GM12878 (cell line): ENCODE measurements around the gene CCR8.

Experiments used
- BRCA1 ChIP-seq: IDR thresholded peaks from 2 replicates; pipeline ENCODE4 v1.6.1; 2011; ENCODE audit warnings: low read depth, low read length, improper control_type of control experiment
- CEBPB ChIP-seq, 2 experiments: fragments of 150-350 bp in 1 of 2; IDR thresholded peaks; 2 replicates each; pipeline ENCODE4 v1.6.1; 2012 to 2014; ENCODE audit warnings: low read depth in 2 of 2, low read length in 2 of 2, borderline replicate concordance in 1 of 2, inconsistent platforms in 1 of 2
- CHD2 ChIP-seq: IDR thresholded peaks from 2 replicates; pipeline ENCODE4 v1.6.1; 2011; ENCODE audit warnings: low read depth, low read length, improper control_type of control experiment, borderline replicate concordance
- JUND ChIP-seq: IDR thresholded peaks from 2 replicates; pipeline ENCODE4 v1.6.1; 2012; ENCODE audit warnings: low read depth, mild to moderate bottlenecking, low read length, improper control_type of control experiment, moderate library complexity
- MYC ChIP-seq: IDR thresholded peaks from 2 replicates; pipeline ENCODE4 v1.6.1; 2011; ENCODE audit warnings: mild to moderate bottlenecking, low read length, moderate library complexity, inconsistent platforms; ENCODE audit not compliant: insufficient read depth, insufficient replicate concordance, insufficient read length, severe bottlenecking
- NKRF ChIP-seq: fragments of 450-650 bp; conservative IDR thresholded peaks from 2 replicates; pipeline ENCODE4 v1.6.1; 2017; ENCODE audit warnings: mild to moderate bottlenecking, moderate library complexity
- POLR2AphosphoS5 ChIP-seq: IDR thresholded peaks from 2 replicates; pipeline ENCODE4 v1.6.1; 2011; ENCODE audit warnings: mild to moderate bottlenecking, low read length, inconsistent platforms
- SIN3A ChIP-seq: IDR thresholded peaks from 2 replicates; pipeline ENCODE4 v1.6.1; 2012; ENCODE audit warnings: low read depth, low read length, improper control_type of control experiment
- TCF7 ChIP-seq: IDR thresholded peaks from 2 replicates; pipeline ENCODE4 v1.6.1; 2014; ENCODE audit warnings: antibody characterized with exemption, borderline replicate concordance
- ZBED1 ChIP-seq: IDR thresholded peaks from 2 replicates; pipeline ENCODE4 v1.6.1; 2016; ENCODE audit warnings: borderline replicate concordance
- TF ChIP-seq, protein P1 (sequence below): IDR thresholded peaks from 2 replicates; pipeline ENCODE4 v1.6.1; 2012; ENCODE audit warnings: mild to moderate bottlenecking, low read depth, low read length
- TF ChIP-seq, protein P2 (sequence below): fragments of 450-650 bp; IDR thresholded peaks from 2 replicates; pipeline ENCODE4 v1.6.1; 2017; ENCODE audit warnings: mild to moderate bottlenecking, moderate library complexity

GRCh38 chr3:39349080-39349479, 19.6 kb downstream of the CCR8 start:
- TF ChIP-seq, protein P1, sequence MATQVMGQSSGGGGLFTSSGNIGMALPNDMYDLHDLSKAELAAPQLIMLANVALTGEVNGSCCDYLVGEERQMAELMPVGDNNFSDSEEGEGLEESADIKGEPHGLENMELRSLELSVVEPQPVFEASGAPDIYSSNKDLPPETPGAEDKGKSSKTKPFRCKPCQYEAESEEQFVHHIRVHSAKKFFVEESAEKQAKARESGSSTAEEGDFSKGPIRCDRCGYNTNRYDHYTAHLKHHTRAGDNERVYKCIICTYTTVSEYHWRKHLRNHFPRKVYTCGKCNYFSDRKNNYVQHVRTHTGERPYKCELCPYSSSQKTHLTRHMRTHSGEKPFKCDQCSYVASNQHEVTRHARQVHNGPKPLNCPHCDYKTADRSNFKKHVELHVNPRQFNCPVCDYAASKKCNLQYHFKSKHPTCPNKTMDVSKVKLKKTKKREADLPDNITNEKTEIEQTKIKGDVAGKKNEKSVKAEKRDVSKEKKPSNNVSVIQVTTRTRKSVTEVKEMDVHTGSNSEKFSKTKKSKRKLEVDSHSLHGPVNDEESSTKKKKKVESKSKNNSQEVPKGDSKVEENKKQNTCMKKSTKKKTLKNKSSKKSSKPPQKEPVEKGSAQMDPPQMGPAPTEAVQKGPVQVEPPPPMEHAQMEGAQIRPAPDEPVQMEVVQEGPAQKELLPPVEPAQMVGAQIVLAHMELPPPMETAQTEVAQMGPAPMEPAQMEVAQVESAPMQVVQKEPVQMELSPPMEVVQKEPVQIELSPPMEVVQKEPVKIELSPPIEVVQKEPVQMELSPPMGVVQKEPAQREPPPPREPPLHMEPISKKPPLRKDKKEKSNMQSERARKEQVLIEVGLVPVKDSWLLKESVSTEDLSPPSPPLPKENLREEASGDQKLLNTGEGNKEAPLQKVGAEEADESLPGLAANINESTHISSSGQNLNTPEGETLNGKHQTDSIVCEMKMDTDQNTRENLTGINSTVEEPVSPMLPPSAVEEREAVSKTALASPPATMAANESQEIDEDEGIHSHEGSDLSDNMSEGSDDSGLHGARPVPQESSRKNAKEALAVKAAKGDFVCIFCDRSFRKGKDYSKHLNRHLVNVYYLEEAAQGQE, result no peak
- TF ChIP-seq POLR2AphosphoS5 (no peak), TCF7 (no peak), SIN3A (no peak), BRCA1 (no peak), CHD2 (no peak), JUND (no peak), NKRF (no peak), CEBPB (IDR thresholded peaks at IDR 0.05; ENCODE audit: borderline replicate concordance in 1 of 2, low read depth in 2 of 2, low read length in 2 of 2) (no peak), MYC (no peak), ZBED1 (no peak)
- TF ChIP-seq, protein P2, sequence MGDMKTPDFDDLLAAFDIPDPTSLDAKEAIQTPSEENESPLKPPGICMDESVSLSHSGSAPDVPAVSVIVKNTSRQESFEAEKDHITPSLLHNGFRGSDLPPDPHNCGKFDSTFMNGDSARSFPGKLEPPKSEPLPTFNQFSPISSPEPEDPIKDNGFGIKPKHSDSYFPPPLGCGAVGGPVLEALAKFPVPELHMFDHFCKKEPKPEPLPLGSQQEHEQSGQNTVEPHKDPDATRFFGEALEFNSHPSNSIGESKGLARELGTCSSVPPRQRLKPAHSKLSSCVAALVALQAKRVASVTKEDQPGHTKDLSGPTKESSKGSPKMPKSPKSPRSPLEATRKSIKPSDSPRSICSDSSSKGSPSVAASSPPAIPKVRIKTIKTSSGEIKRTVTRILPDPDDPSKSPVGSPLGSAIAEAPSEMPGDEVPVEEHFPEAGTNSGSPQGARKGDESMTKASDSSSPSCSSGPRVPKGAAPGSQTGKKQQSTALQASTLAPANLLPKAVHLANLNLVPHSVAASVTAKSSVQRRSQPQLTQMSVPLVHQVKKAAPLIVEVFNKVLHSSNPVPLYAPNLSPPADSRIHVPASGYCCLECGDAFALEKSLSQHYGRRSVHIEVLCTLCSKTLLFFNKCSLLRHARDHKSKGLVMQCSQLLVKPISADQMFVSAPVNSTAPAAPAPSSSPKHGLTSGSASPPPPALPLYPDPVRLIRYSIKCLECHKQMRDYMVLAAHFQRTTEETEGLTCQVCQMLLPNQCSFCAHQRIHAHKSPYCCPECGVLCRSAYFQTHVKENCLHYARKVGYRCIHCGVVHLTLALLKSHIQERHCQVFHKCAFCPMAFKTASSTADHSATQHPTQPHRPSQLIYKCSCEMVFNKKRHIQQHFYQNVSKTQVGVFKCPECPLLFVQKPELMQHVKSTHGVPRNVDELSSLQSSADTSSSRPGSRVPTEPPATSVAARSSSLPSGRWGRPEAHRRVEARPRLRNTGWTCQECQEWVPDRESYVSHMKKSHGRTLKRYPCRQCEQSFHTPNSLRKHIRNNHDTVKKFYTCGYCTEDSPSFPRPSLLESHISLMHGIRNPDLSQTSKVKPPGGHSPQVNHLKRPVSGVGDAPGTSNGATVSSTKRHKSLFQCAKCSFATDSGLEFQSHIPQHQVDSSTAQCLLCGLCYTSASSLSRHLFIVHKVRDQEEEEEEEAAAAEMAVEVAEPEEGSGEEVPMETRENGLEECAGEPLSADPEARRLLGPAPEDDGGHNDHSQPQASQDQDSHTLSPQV, result no peak
